Testis (tissue), 3 donors: ENCODE measurements around the gene ARPC2. TPM values are rescaled to one million over a fixed set of nuclear protein-coding genes. Genes with fewer than 3 reads are reported as not detected.

Experiments used
- DNase-seq: peaks from one replicate; pipeline ENCODE4 v3.0.0-alpha.2; 2019
- H3K27ac ChIP-seq, 2 donors: fragments of 200-600 bp; sonication (generic); one replicate each; pipeline ENCODE4 v1.5.1; 2019
- H3K27me3 ChIP-seq: fragments of 200-600 bp; sonication (generic); one replicate; pipeline ENCODE4 v1.5.1; 2019
- H3K36me3 ChIP-seq: fragments of 200-600 bp; sonication (generic); one replicate; pipeline ENCODE4 v1.5.1; 2017; ENCODE audit warnings: low read depth; ENCODE audit errors: missing control alignments
- H3K4me1 ChIP-seq: fragments of 200-600 bp; sonication (generic); one replicate; pipeline ENCODE4 v1.5.1; 2019
- H3K4me3 ChIP-seq, 2 donors: fragments of 200-600 bp; sonication (generic); one replicate each; pipeline ENCODE4 v1.5.1; 2017 to 2019
- H3K9me3 ChIP-seq: fragments of 200-600 bp; sonication (generic); one replicate; pipeline ENCODE4 v1.5.1; 2017
- POLR2A ChIP-seq: fragments of 450-650 bp; IDR thresholded peaks from one replicate; pipeline ENCODE4 v1.6.1; 2017; ENCODE audit warnings: antibody characterized with exemption, mild to moderate bottlenecking, moderate library complexity
- WGBS, 2 donors: methylation state at CpG; one replicate each; pipeline ENCODE4 v1.1.5; 2018; 5-methylcytosine and 5-hydroxymethylcytosine counted together
- intact Hi-C: fragments of 100-400 bp; cut with DNase I; formaldehyde crosslinking; loops from one replicate; pipeline ENCODE4 v1.15.1; 2023; ENCODE audit warnings: low total_unique reads
- polyA plus RNA-seq: library from polyadenylated mRNA; stranded (reverse); fragments of 350-450 nt; fragmentation: Illumina TruSeq; extraction: RNeasy Lipid Tissue Mini Kit (QIAGEN cat#74804); gene quantifications from one replicate; pipeline ENCODE4 v1.2.3, GENCODE V29; 2014; ENCODE audit warnings: low read depth, low replicate concordance; ENCODE audit not compliant: insufficient read depth
- total RNA-seq, 2 donors: library from RNA; depleted of rRNA; stranded (reverse); fragments of >200 nt; gene quantifications; one replicate each; pipeline ENCODE4 v1.2.3, GENCODE V29; 2016
- TF ChIP-seq, protein P1 (sequence below), 3 experiments: fragments of 450-650 bp in 2 of 3; fragments of 200-600 bp in 1 of 3; sonication (generic) in 1 of 3; IDR thresholded peaks; one replicate each; pipeline ENCODE4 v1.5.1; 2016 to 2019; ENCODE audit warnings: antibody characterized with exemption in 3 of 3, mild to moderate bottlenecking in 2 of 3, moderate library complexity in 1 of 3

The ARPC2 gene
- total and polyA plus RNA-seq, 3 donors from 2014 or later, result 255 to 338 (median 271) TPM

DNA sequence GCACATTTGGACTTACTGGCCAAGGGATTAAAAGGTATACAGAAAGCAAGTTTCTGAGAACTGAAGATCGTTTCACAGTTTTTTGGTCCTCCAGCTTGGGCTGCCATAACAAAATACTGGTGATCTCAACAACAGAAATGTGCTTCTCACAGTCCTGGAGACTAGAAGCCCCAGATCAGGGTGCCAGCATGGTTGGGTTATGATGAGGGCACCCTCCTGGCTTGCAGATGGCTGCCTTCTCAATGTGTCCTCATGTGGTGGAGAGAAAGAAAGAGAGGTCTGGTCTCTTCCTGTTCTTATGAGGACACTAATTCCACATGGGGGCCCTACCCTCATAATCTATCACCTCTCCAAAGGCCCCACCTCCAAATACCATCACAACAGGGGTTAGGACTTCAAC is 30.1 kb upstream of the ARPC2 start:
- intact Hi-C loops, result no loop called here
- H3K27me3 ChIP-seq, result no peaks in the 10 kb centered on the region
- no peak overlapping the region for H3K27ac ChIP-seq
- no peaks in the 10 kb centered on the region for H3K9me3 ChIP-seq
- no peak overlapping the region for H3K4me3 ChIP-seq
- no peak for DNase-seq
- WGBS, 2 donors, result 64 to 67% methylated on average over 1 of the region's 1 CpG
- no peaks in the 10 kb centered on the region for H3K4me1 ChIP-seq
- H3K36me3 ChIP-seq, result no peaks in the 10 kb centered on the region
- TF ChIP-seq, protein P1, sequence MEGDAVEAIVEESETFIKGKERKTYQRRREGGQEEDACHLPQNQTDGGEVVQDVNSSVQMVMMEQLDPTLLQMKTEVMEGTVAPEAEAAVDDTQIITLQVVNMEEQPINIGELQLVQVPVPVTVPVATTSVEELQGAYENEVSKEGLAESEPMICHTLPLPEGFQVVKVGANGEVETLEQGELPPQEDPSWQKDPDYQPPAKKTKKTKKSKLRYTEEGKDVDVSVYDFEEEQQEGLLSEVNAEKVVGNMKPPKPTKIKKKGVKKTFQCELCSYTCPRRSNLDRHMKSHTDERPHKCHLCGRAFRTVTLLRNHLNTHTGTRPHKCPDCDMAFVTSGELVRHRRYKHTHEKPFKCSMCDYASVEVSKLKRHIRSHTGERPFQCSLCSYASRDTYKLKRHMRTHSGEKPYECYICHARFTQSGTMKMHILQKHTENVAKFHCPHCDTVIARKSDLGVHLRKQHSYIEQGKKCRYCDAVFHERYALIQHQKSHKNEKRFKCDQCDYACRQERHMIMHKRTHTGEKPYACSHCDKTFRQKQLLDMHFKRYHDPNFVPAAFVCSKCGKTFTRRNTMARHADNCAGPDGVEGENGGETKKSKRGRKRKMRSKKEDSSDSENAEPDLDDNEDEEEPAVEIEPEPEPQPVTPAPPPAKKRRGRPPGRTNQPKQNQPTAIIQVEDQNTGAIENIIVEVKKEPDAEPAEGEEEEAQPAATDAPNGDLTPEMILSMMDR (IDR thresholded peaks at IDR 0.05), result no peak
- TF ChIP-seq POLR2A, result no peak

DNA sequence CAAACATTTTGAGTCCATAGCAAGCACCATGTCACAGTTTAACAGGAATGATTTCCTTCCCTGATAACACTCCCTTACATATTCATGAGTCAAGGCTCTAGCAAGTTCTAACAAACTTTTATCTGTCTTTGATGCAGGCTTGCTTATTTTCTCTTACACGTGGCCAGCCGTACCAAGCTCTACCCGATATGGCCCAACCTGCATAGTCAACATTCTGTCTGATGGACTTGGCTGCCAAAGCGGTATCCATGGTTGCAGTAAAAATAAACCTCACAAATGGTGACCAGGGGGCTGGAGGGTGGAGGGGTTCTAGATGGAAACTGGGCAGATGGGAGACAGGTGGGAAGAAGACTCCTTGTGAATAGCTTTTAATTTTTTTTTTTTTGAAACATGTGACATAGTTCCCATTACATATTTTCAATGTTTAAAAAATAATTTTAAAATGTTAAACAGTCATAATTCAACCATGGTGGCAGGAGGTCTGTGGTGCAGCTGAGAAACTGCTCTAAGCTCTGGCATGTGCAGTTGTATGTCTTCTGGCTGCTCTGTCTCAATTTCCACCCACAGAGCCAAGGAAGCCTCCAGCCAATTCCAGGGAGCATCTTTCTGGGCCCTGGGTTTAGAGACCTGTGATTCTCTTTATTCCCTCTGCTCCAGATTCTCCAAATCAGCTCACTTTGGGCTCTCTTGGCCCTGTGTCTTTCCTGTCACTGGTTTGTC is 29.5 kb upstream of the ARPC2 start:
- Histone ChIP-seq H3K27ac (no peak overlapping the region), H3K4me3 (no peak overlapping the region), H3K27me3 (no peaks in the 10 kb centered on the region), H3K9me3 (no peaks in the 10 kb centered on the region), H3K36me3 (no peaks in the 10 kb centered on the region), H3K4me1 (no peaks in the 10 kb centered on the region)
- 76 to 86% methylated on average over 4 of the region's 4 CpGs for WGBS, 2 donors
- intact Hi-C loops, result no loop called here
- DNase-seq, result no peak
- TF ChIP-seq POLR2A, result no peak
- TF ChIP-seq, protein P1 (IDR thresholded peaks at IDR 0.05), result no peak

GRCh38 chr2:218188528-218188927 is 28.5 kb upstream of the ARPC2 start:
- DNase-seq, result no peak
- intact Hi-C loops, result no loop called here
- H3K27me3 ChIP-seq, result no peaks in the 10 kb centered on the region
- H3K36me3 ChIP-seq, result no peaks in the 10 kb centered on the region
- no peak for TF ChIP-seq POLR2A
- TF ChIP-seq, protein P1 (IDR thresholded peaks at IDR 0.05), result no peak
- H3K9me3 ChIP-seq, result no peaks in the 10 kb centered on the region
- no peaks in the 10 kb centered on the region for H3K4me1 ChIP-seq
- WGBS, 2 donors, result 83 to 96% methylated on average over 2 of the region's 2 CpGs
- no peak overlapping the region for H3K4me3 ChIP-seq
- no peak overlapping the region for H3K27ac ChIP-seq

DNA sequence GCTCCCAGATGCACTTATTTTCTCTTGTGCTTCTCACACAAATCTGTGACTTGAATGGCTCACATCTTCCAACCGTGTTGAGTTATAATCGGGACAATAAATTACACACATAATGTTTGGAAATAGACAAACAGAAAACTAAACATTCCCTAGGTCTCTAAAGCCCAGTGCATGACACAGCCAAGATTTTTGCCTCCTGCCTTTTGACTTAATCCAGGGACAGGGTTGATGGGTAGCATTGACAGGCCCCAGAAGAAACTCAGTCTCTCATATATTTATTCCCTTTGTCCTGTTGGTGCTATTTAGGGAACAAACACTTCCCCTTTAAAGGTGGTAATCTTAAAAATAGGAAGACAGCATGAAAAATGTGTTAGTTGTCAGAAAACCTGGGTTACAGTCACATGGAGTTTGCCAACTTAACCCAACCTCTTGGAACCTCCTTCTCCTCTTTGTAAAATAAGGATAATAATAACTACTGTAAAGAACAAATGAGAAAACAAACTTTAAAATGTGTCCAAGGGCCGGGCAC is 24.0 kb upstream of the ARPC2 start:
- H3K4me3 ChIP-seq, result no peak overlapping the region
- no peak for DNase-seq
- H3K27me3 ChIP-seq, result no peaks in the 10 kb centered on the region
- TF ChIP-seq, protein P1 (IDR thresholded peaks at IDR 0.05), result no peak
- TF ChIP-seq POLR2A, result no peak
- no peaks in the 10 kb centered on the region for H3K4me1 ChIP-seq
- H3K36me3 ChIP-seq, result no peaks in the 10 kb centered on the region
- intact Hi-C loops, result no loop called here
- no peak overlapping the region for H3K27ac ChIP-seq
- 78 to 88% methylated on average over 3 of the region's 3 CpGs for WGBS, 2 donors
- no peaks in the 10 kb centered on the region for H3K9me3 ChIP-seq

- 79 to 90% methylated on average over 4 of the region's 4 CpGs for WGBS, 2 donors
- H3K9me3 ChIP-seq, result no peaks in the 10 kb centered on the region
- no peak overlapping the region for H3K4me3 ChIP-seq
- TF ChIP-seq POLR2A, result no peak
- TF ChIP-seq, protein P1 (IDR thresholded peaks at IDR 0.05), result no peak
- intact Hi-C loops, result no loop called here
- H3K27me3 ChIP-seq, result no peaks in the 10 kb centered on the region
- no peak for DNase-seq
- H3K36me3 ChIP-seq, result no peaks in the 10 kb centered on the region
- no peaks in the 10 kb centered on the region for H3K4me1 ChIP-seq
- no peak overlapping the region for H3K27ac ChIP-seq
Observed at GRCh38 chr2:218193701-218194100, 23.3 kb upstream of the ARPC2 start.
